ENCODE results near the gene EMP2. TPM values are rescaled to one million over a fixed set of nuclear protein-coding genes. Genes with fewer than 3 reads are reported as not detected.

The EMP2 gene
- total RNA-seq, 1 donor from 2014 or later, result 8.6 TPM

GRCh38 chr16:10610499-10611184 lies 30.2 kb upstream of the EMP2 start:
- Mint-ChIP-seq H3K9me3 (ENCODE audit: unreplicated experiment) (no peaks in the 10 kb centered on the region), H3K36me3 (ENCODE audit: low read depth, unreplicated experiment) (no peaks in the 10 kb centered on the region), H3K4me3 (ENCODE audit: unreplicated experiment) (no peak overlapping the region), H3K27me3 (ENCODE audit: unreplicated experiment) (no peaks in the 10 kb centered on the region), H3K27ac (ENCODE audit: unreplicated experiment) (no peak overlapping the region), H3K4me1 (ENCODE audit: unreplicated experiment) (peaks cover 8% of the 10 kb centered on the region)
- DNase-seq (ENCODE audit: low spot score), result no peak
- TF ChIP-seq CTCF (IDR thresholded peaks at IDR 0.05; ENCODE audit: unreplicated experiment), result no peak

GRCh38 chr16:10609402-10609774 lies 29.0 kb upstream of the EMP2 start:
- Mint-ChIP-seq H3K4me3 (ENCODE audit: unreplicated experiment) (no peak overlapping the region), H3K4me1 (ENCODE audit: unreplicated experiment) (peaks cover 8% of the 10 kb centered on the region), H3K9me3 (ENCODE audit: unreplicated experiment) (no peaks in the 10 kb centered on the region), H3K27ac (ENCODE audit: unreplicated experiment) (no peak overlapping the region), H3K36me3 (ENCODE audit: low read depth, unreplicated experiment) (no peaks in the 10 kb centered on the region), H3K27me3 (ENCODE audit: unreplicated experiment) (peaks cover 2% of the 10 kb centered on the region)
- no peak for TF ChIP-seq CTCF (IDR thresholded peaks at IDR 0.05; ENCODE audit: unreplicated experiment)
- no peak for DNase-seq (ENCODE audit: low spot score)

- Mint-ChIP-seq H3K9me3 (ENCODE audit: unreplicated experiment) (no peaks in the 10 kb centered on the region), H3K27me3 (ENCODE audit: unreplicated experiment) (peaks cover 4% of the 10 kb centered on the region), H3K36me3 (ENCODE audit: low read depth, unreplicated experiment) (no peaks in the 10 kb centered on the region), H3K27ac (ENCODE audit: unreplicated experiment) (no peak overlapping the region), H3K4me3 (ENCODE audit: unreplicated experiment) (no peak overlapping the region), H3K4me1 (ENCODE audit: unreplicated experiment) (peaks cover 8% of the 10 kb centered on the region)
- no peak for TF ChIP-seq CTCF (IDR thresholded peaks at IDR 0.05; ENCODE audit: unreplicated experiment)
- DNase-seq (ENCODE audit: low spot score), result no peak
Measured at GRCh38 chr16:10608687-10609401, 28.4 kb upstream of the EMP2 start.

GRCh38 chr16:10607157-10607556 lies 26.8 kb upstream of the EMP2 start:
- peaks cover 6% of the 10 kb centered on the region for H3K27me3 Mint-ChIP-seq (ENCODE audit: unreplicated experiment)
- no peak overlapping the region for H3K4me3 Mint-ChIP-seq (ENCODE audit: unreplicated experiment)
- no peak for DNase-seq (ENCODE audit: low spot score)
- no peak overlapping the region for H3K27ac Mint-ChIP-seq (ENCODE audit: unreplicated experiment)
- no peaks in the 10 kb centered on the region for H3K9me3 Mint-ChIP-seq (ENCODE audit: unreplicated experiment)
- no peaks in the 10 kb centered on the region for H3K36me3 Mint-ChIP-seq (ENCODE audit: low read depth, unreplicated experiment)
- H3K4me1 Mint-ChIP-seq (ENCODE audit: unreplicated experiment), result peaks cover 8% of the 10 kb centered on the region
- no peak for TF ChIP-seq CTCF (IDR thresholded peaks at IDR 0.05; ENCODE audit: unreplicated experiment)

- peaks cover 6% of the 10 kb centered on the region for H3K27me3 Mint-ChIP-seq (ENCODE audit: unreplicated experiment)
- DNase-seq (ENCODE audit: low spot score), result no peak
- H3K27ac Mint-ChIP-seq (ENCODE audit: unreplicated experiment), result no peak overlapping the region
- H3K4me1 Mint-ChIP-seq (ENCODE audit: unreplicated experiment), result peaks cover 8% of the 10 kb centered on the region
- TF ChIP-seq CTCF (IDR thresholded peaks at IDR 0.05; ENCODE audit: unreplicated experiment), result no peak
- no peaks in the 10 kb centered on the region for H3K36me3 Mint-ChIP-seq (ENCODE audit: low read depth, unreplicated experiment)
- no peaks in the 10 kb centered on the region for H3K9me3 Mint-ChIP-seq (ENCODE audit: unreplicated experiment)
- no peak overlapping the region for H3K4me3 Mint-ChIP-seq (ENCODE audit: unreplicated experiment)
Measured at GRCh38 chr16:10606607-10607006, 26.2 kb upstream of the EMP2 start.

All from endothelial cell (in vitro differentiated cells).